SK-N-SH (cell line): ENCODE results near the gene ACOT12. TPM values are rescaled to one million over a fixed set of nuclear protein-coding genes. Genes with fewer than 3 reads are reported as not detected.

Source experiments
- CTCF ChIA-PET: fragments of 300-600, 350-600 bp; formaldehyde crosslinking; extraction: SDS; loops from one replicate; lab custom pipeline; 2021; lab: Yijun Ruan, JAX
- POLR2A ChIA-PET: fragments of 350-600 bp; sonication (Branson Sonifier 250); formaldehyde crosslinking; extraction: SDS; loops from one replicate; lab custom pipeline; 2020; ENCODE audit warnings: antibody characterized with exemption, inconsistent platforms; lab: Yijun Ruan, JAX
- DNase-seq: peaks from one replicate; pipeline ENCODE4 v3.0.0; 2012
- H2AFZ ChIP-seq: fragments of 200-600 bp; sonication (generic); 2 replicates; pipeline ENCODE4 v1.8.1; 2016; ENCODE audit warnings: antibody characterized with exemption, mild to moderate bottlenecking, low read depth
- H3F3A ChIP-seq: fragments of 200-600 bp; sonication (generic); replicated peaks from 2 replicates; pipeline ENCODE3; 2016; ENCODE audit warnings: antibody characterized with exemption, mild to moderate bottlenecking; ENCODE audit not compliant: insufficient read depth
- H3K27ac ChIP-seq, 2 experiments: fragments of 200-500 bp in 1 of 2; fragments of 200-600 bp in 1 of 2; sonication (Bioruptor generic) in 1 of 2; sonication (generic), shearing (Covaris generic) in 1 of 2; 2 replicates each; pipeline versions ENCODE4 v1.5.1 to v1.6.1; 2014 to 2016; ENCODE audit warnings: low read depth in 2 of 2, inconsistent platforms in 1 of 2, low read length in 1 of 2, mild to moderate bottlenecking in 1 of 2, mixed read lengths in 1 of 2
- H3K27me3 ChIP-seq: fragments of 200-600 bp; sonication (generic), shearing (Covaris generic); 2 replicates; pipeline ENCODE4 v1.6.1; 2016; ENCODE audit warnings: mixed run types; ENCODE audit not compliant: insufficient read depth
- H3K36me3 ChIP-seq, 2 experiments: fragments of 200-500 bp in 1 of 2; fragments of 200-600 bp in 1 of 2; sonication (Bioruptor generic) in 1 of 2; sonication (generic) in 1 of 2; replicated peaks in 1 of 2; 2 replicates each; pipeline versions ENCODE3 to v1.5.1; 2014 to 2016; ENCODE audit warnings: low read length in 1 of 2, mild to moderate bottlenecking in 1 of 2; ENCODE audit not compliant: insufficient read depth in 2 of 2, control insufficient read depth in 1 of 2
- H3K4me1 ChIP-seq, 2 experiments: fragments of 200-500 bp in 1 of 2; fragments of 200-600 bp in 1 of 2; sonication (Bioruptor generic) in 1 of 2; sonication (generic), shearing (Covaris generic) in 1 of 2; 2 replicates each; pipeline versions ENCODE4 v1.5.1 to v1.6.1; 2014 to 2016; ENCODE audit warnings: low read depth in 1 of 2, low read length in 1 of 2, mixed run types in 1 of 2; ENCODE audit not compliant: insufficient read depth in 2 of 2, control insufficient read depth in 1 of 2
- H3K4me2 ChIP-seq: fragments of 200-600 bp; sonication (generic), shearing (Covaris generic); 2 replicates; pipeline ENCODE4 v1.6.1; 2017; ENCODE audit warnings: mixed run types
- H3K4me3 ChIP-seq, 2 experiments: fragments of 200-500 bp in 1 of 2; fragments of 200-600 bp in 1 of 2; sonication (Bioruptor generic) in 1 of 2; sonication (generic), shearing (Covaris generic) in 1 of 2; 2 replicates each; pipeline versions ENCODE4 v1.5.1 to v1.8.1; 2014 to 2016; ENCODE audit warnings: low read depth in 2 of 2, inconsistent platforms in 1 of 2, low read length in 1 of 2, mild to moderate bottlenecking in 1 of 2, mixed read lengths in 1 of 2, moderate library complexity in 1 of 2
- H3K79me2 ChIP-seq: fragments of 200-600 bp; sonication (generic); 2 replicates; pipeline ENCODE4 v1.8.1; 2017; ENCODE audit warnings: mild to moderate bottlenecking; ENCODE audit not compliant: insufficient read depth
- H3K9ac ChIP-seq: fragments of 200-600 bp; sonication (generic); 2 replicates; pipeline ENCODE4 v1.6.1; 2017; ENCODE audit warnings: mixed run types
- H3K9me2 ChIP-seq: fragments of 200-600 bp; sonication (generic); 2 replicates; pipeline ENCODE4 v1.6.1; 2017; ENCODE audit warnings: mixed run types
- H3K9me3 ChIP-seq: fragments of 200-600 bp; sonication (generic); 2 replicates; pipeline ENCODE4 v1.6.1; 2017; ENCODE audit warnings: mixed run types, mild to moderate bottlenecking, moderate library complexity
- H4K20me1 ChIP-seq: fragments of 200-600 bp; sonication (generic); 2 replicates; pipeline ENCODE4 v1.6.1; 2017; ENCODE audit warnings: mild to moderate bottlenecking, mixed run types; ENCODE audit not compliant: insufficient read depth
- GABPA ChIP-seq: IDR thresholded peaks from 2 replicates; pipeline ENCODE4 v1.4.0; 2012; ENCODE audit warnings: low read depth, mild to moderate bottlenecking
- GATA2 ChIP-seq: sonication (generic); formaldehyde crosslinking; IDR thresholded peaks from 2 replicates; pipeline ENCODE4 v1.5.0; 2020; ENCODE audit warnings: mild to moderate bottlenecking, missing genetic modification reagents
- RFX5 ChIP-seq: IDR thresholded peaks from 2 replicates; pipeline ENCODE4 v1.6.1; 2012; ENCODE audit warnings: mild to moderate bottlenecking, improper control_type of control experiment, low read length
- SMC3 ChIP-seq: IDR thresholded peaks from 2 replicates; pipeline ENCODE4 v1.6.1; 2012; ENCODE audit warnings: low read depth, low read length, improper control_type of control experiment
- WGBS: methylation state at CpG from one replicate; pipeline ENCODE4 v1.1.6; 2017; ENCODE audit warnings: low lambda C conversion rate; 5-methylcytosine and 5-hydroxymethylcytosine counted together
- polyA plus RNA-seq, 3 experiments: library from polyadenylated mRNA; depleted of rRNA; stranded (reverse); fragments of >200 nt; gene quantifications; 2 replicates each; pipeline ENCODE4 v1.2.3, GENCODE V29; 2012
- TF ChIP-seq, protein P1 (sequence below): fragments of 150-350 bp; IDR thresholded peaks from 2 replicates; pipeline ENCODE4 v1.6.1; 2016; ENCODE audit warnings: mild to moderate bottlenecking, low read depth, low read length
- TF ChIP-seq, protein P2 (sequence below): IDR thresholded peaks from 2 replicates; pipeline ENCODE4 v1.4.0; 2012; ENCODE audit warnings: low read depth, borderline replicate concordance
- TF ChIP-seq, protein P3 (sequence below): fragments of 150-350 bp; IDR thresholded peaks from 2 replicates; pipeline ENCODE4 v1.6.1; 2017; ENCODE audit warnings: antibody characterized with exemption, low read length, low read depth, borderline replicate concordance

ACOT12 gene
- polyA plus RNA-seq, 1 of the 3 experiments (the other 2 are of a cell fraction): 0.07 TPM

DNA sequence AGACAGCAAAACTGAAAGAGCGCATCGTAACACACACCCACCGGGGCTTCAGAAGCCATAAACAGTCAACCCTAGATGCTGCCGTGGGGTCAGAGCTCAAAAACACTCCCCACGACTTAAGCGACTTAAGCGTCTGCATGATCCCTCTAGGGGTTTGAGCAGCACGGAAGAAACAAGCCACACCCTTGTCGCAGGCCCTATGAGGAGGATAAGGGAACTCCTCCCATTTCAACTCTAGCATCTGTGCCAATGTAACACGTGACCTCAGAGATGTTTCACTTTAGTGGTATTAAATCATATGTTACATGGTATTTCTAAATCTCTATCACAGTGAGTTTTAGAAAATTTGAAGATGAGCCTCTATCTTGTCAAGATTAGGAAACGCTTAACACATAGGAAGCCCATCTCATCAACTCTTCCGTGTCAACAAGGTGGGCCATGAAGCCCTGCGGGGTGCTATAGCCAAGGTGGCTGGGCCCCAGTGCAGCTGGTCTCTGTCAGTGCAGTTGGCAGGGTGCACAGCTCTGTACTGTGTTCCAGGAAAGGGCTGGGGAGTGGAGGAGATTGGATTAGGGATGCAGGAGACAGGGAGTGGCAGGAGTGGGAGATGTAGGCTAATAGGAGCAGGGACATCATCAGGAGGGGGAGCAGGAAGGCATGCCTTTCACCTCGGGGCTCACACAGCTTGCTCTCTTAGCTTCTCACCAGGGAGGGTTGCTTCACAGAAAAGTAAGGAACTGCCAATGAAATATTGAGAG is 59.5 kb downstream of the ACOT12 start:
- DNase-seq: no peak
- Histone ChIP-seq H3K36me3 (no peaks in the 10 kb centered on the region), H3K27me3 (no peaks in the 10 kb centered on the region), H3K9ac (no peak overlapping the region), H3K4me3 (no peak overlapping the region), H3K4me1 (no peaks in the 10 kb centered on the region; a peak in 1 of 4 replicates), H2AFZ (no peak overlapping the region), H3K9me2 (no peaks in the 10 kb centered on the region), H3K79me2 (no peaks in the 10 kb centered on the region), H3K9me3 (no peaks in the 10 kb centered on the region), H3K4me2 (no peak overlapping the region), H4K20me1 (no peaks in the 10 kb centered on the region), H3K27ac (no peak overlapping the region), H3F3A (no peaks in the 10 kb centered on the region)
- TF ChIP-seq RFX5 (no peak), GABPA (no peak), SMC3 (no peak)
- TF ChIP-seq, protein P1, sequence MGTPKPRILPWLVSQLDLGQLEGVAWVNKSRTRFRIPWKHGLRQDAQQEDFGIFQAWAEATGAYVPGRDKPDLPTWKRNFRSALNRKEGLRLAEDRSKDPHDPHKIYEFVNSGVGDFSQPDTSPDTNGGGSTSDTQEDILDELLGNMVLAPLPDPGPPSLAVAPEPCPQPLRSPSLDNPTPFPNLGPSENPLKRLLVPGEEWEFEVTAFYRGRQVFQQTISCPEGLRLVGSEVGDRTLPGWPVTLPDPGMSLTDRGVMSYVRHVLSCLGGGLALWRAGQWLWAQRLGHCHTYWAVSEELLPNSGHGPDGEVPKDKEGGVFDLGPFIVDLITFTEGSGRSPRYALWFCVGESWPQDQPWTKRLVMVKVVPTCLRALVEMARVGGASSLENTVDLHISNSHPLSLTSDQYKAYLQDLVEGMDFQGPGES: no peak
- TF ChIP-seq, protein P2, sequence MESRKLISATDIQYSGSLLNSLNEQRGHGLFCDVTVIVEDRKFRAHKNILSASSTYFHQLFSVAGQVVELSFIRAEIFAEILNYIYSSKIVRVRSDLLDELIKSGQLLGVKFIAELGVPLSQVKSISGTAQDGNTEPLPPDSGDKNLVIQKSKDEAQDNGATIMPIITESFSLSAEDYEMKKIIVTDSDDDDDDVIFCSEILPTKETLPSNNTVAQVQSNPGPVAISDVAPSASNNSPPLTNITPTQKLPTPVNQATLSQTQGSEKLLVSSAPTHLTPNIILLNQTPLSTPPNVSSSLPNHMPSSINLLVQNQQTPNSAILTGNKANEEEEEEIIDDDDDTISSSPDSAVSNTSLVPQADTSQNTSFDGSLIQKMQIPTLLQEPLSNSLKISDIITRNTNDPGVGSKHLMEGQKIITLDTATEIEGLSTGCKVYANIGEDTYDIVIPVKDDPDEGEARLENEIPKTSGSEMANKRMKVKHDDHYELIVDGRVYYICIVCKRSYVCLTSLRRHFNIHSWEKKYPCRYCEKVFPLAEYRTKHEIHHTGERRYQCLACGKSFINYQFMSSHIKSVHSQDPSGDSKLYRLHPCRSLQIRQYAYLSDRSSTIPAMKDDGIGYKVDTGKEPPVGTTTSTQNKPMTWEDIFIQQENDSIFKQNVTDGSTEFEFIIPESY: no peak
- TF ChIP-seq, protein P3, sequence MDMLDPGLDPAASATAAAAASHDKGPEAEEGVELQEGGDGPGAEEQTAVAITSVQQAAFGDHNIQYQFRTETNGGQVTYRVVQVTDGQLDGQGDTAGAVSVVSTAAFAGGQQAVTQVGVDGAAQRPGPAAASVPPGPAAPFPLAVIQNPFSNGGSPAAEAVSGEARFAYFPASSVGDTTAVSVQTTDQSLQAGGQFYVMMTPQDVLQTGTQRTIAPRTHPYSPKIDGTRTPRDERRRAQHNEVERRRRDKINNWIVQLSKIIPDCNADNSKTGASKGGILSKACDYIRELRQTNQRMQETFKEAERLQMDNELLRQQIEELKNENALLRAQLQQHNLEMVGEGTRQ: no peak
- ChIA-PET CTCF (no interaction called here), POLR2A (no interaction called here)
- 74% methylated on average over 14 of the region's 14 CpGs for WGBS

DNA sequence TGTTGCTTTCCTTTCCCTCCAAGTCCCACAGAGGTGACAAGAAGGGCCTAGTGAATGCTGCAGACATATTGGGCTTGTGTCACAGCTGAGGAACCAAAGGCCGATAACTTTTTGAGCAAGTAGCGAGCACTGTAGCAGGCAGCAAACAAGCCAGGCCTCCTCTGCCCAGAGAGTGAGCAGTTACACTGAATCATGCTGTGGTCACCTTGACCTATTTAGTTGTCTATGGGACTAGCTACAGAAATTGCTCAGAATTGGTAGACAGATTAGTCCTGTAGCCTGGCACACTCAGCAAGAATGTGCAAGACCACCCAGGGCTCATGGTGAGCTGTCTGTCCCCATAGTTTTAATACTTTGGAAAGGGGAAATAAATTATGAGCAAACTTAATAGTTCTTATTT is 67.4 kb downstream of the ACOT12 start:
- ChIA-PET POLR2A (no interaction called here), CTCF (interaction anchor here (1.4 kb wide), 1 partner anchor 11 kb away, joined by 4 read pairs; no protein-coding TSS in a partner anchor)
- Histone ChIP-seq H4K20me1 (no peaks in the 10 kb centered on the region), H3F3A (no peaks in the 10 kb centered on the region), H3K27me3 (no peaks in the 10 kb centered on the region; the same call in 1 of the 2 replicates), H3K9me3 (no peaks in the 10 kb centered on the region), H3K4me2 (no peak overlapping the region), H3K27ac (no peak overlapping the region), H3K9me2 (no peaks in the 10 kb centered on the region), H3K4me3 (no peak overlapping the region), H3K36me3 (no peaks in the 10 kb centered on the region), H2AFZ (no peak overlapping the region), H3K4me1 (no peaks in the 10 kb centered on the region), H3K9ac (no peak overlapping the region), H3K79me2 (no peaks in the 10 kb centered on the region)
- WGBS: no CpG with 5 or more reads among the region's 2 CpGs
- TF ChIP-seq, protein P1: no peak
- no peak for TF ChIP-seq GATA2 (CRISPR knock-in tag)
- no peak for DNase-seq
